Gastrocnemius medialis (tissue), 4 donors: ENCODE measurements around the gene AGTPBP1. TPM values are rescaled to one million over a fixed set of nuclear protein-coding genes. Genes with fewer than 3 reads are reported as not detected.
"Not testable (repeated sequence)": the region's sequence is repeated elsewhere in the genome, so short reads cannot be mapped to it uniquely, and the experiment has no call there.

Experiments
- ATAC-seq, 2 donors: fragments of 150-250 bp; one replicate each; pipeline ENCODE4 v1.9.1; 2016
- DNase-seq, 2 donors: peaks; one replicate each; pipeline ENCODE4 v3.0.0-alpha.2; 2019
- H3K27ac ChIP-seq, 4 donors: fragments of 200-600 bp; sonication (generic); 1 replicate in 1 of 4; 2 replicates in 3 of 4; pipeline ENCODE4 v1.5.1; 2016 to 2018; ENCODE audit warnings: mild to moderate bottlenecking in 2 of 4, moderate library complexity in 1 of 4
- H3K27me3 ChIP-seq, 3 donors: fragments of 200-600 bp; sonication (generic) in 2 of 3; 1 replicate in 1 of 3; 2 replicates in 2 of 3; pipeline versions ENCODE4 v1.5.1 to v1.6.0; 2016 to 2019; ENCODE audit warnings: mild to moderate bottlenecking in 1 of 3, moderate library complexity in 1 of 3
- H3K36me3 ChIP-seq, 2 donors: fragments of 200-600 bp; sonication (generic) in 1 of 2; one replicate each; pipeline ENCODE4 v1.5.1; 2017 to 2018
- H3K4me1 ChIP-seq, 2 donors: fragments of 200-600 bp; sonication (generic) in 1 of 2; one replicate each; pipeline ENCODE4 v1.5.1; 2016 to 2017; ENCODE audit warnings: mild to moderate bottlenecking in 2 of 2
- H3K4me3 ChIP-seq, 4 donors: fragments of 200-600 bp; sonication (generic) in 3 of 4; 1 replicate in 1 of 4; 2 replicates in 3 of 4; pipeline ENCODE4 v1.5.1; 2016 to 2019; ENCODE audit warnings: mild to moderate bottlenecking in 2 of 4
- H3K9me3 ChIP-seq, 3 donors: fragments of 200-600 bp; sonication (generic) in 2 of 3; 1 replicate in 1 of 3; 2 replicates in 2 of 3; pipeline ENCODE4 v1.5.1; 2016 to 2019
- CTCF ChIP-seq, 5 experiments: fragments of 450-650 bp in 3 of 5; fragments of 200-600 bp in 2 of 5; sonication (generic) in 2 of 5; IDR thresholded peaks in 4 of 5; conservative IDR thresholded peaks in 1 of 5; 1 replicate in 4 of 5; 2 replicates in 1 of 5; pipeline ENCODE4 v1.5.1; 2016 to 2019; ENCODE audit warnings: antibody characterized with exemption in 5 of 5, mild to moderate bottlenecking in 3 of 5, moderate library complexity in 3 of 5
- POLR2A ChIP-seq, 2 donors: fragments of 450-650 bp; IDR thresholded peaks; one replicate each; pipeline ENCODE4 v1.6.1; 2017; ENCODE audit warnings: antibody characterized with exemption in 2 of 2, mild to moderate bottlenecking in 2 of 2, moderate library complexity in 2 of 2
- in situ Hi-C, 4 donors: fragments of 200-750 bp; cut with MboI; loops; one replicate each; pipeline versions ENCODE4 v1.15.0 to v1.8.0; 2017; ENCODE audit warnings: low sequenced_read_pairs in 4 of 4
- intact Hi-C: fragments of 100-400 bp; cut with DNase I; formaldehyde crosslinking; loops from one replicate; pipeline ENCODE4 v1.15.1; 2023; ENCODE audit warnings: low total_unique reads
- total RNA-seq, 4 donors: library from RNA; depleted of rRNA; stranded (reverse); fragments of >200 nt; gene quantifications; one replicate each; pipeline versions ENCODE4 v1.1.0 to v1.2.3, GENCODE V29; 2016

Gene AGTPBP1
- total RNA-seq, 4 donors from 2014 or later = 24.4 to 39.7 (median 31.8) TPM

- no peak for TF ChIP-seq CTCF (IDR thresholded peaks at IDR 0.05 in 4 of 5, conservative IDR thresholded peaks at IDR 0.05 in 1 of 5)
- no peak for TF ChIP-seq POLR2A (IDR thresholded peaks at IDR 0.05)
- H3K9me3 ChIP-seq = no peaks in the 10 kb centered on the region
- H3K27me3 ChIP-seq = no peaks in the 10 kb centered on the region
- ATAC-seq (no peak), DNase-seq (no peak)
- intact Hi-C loops = no loop called here
- no peak overlapping the region for H3K4me3 ChIP-seq
- H3K36me3 ChIP-seq = no peaks in the 10 kb centered on the region
- in situ Hi-C loops = no loop called here
- H3K27ac ChIP-seq = no peak overlapping the region
- H3K4me1 ChIP-seq = peaks cover 0 to 7% of the 10 kb centered on the region in 2 donors
Observed at GRCh38 chr9:85726737-85727136, 15.0 kb downstream of the AGTPBP1 start.

DNA sequence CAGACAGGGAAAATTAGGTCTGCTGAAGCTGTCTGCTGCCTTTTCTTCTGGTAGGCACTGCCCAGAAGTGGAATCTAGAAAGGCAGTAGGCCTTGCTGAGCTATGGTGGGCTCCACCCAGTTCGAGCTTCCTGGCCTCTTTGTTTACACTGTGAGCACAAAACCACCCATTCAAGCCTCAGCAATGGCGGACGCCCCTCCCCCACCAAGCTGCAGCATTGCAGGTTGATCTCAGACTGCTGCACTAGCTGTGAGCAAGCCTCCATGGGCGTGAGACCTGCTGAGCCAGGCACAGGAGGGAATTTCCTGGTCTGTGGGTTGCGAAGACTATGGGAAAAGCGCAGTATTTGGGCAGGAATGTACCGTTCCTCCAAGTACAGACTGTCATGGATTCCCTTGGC is 18.5 kb downstream of the AGTPBP1 start:
- in situ Hi-C loops = no loop called here
- Histone ChIP-seq H3K4me3 (no peak overlapping the region), H3K27me3 (no peaks in the 10 kb centered on the region), H3K4me1 (peaks cover 0 to 4% of the 10 kb centered on the region in 2 donors), H3K9me3 (no peaks in the 10 kb centered on the region), H3K36me3 (no peaks in the 10 kb centered on the region), H3K27ac (no peak overlapping the region)
- ATAC-seq (no peak), DNase-seq (no peak)
- intact Hi-C loops = no loop called here
- TF ChIP-seq CTCF (IDR thresholded peaks at IDR 0.05 in 4 of 5, conservative IDR thresholded peaks at IDR 0.05 in 1 of 5) = no peak
- no peak for TF ChIP-seq POLR2A (IDR thresholded peaks at IDR 0.05)

DNA sequence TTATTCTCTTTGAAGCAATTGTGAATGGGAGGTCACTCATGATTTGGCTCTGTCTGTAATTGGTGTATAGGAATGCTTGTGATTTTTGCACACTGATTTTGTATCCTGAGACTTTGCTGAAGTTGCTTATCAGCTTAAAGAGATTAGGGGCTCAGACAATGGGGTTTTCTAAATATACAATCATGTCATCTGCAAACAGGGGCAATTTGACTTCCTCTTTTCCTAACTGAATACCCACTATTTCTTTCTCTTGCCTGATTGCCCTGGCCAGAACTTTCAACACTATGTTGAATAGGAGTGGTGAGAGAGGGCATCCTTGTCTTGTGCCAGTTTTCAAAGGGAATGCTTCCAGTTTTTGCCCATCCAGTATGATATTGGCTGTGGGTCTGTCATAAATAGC is 22.3 kb downstream of the AGTPBP1 start:
- intact Hi-C loops, H3K4me3 ChIP-seq, in situ Hi-C loops, DNase-seq, H3K27me3 ChIP-seq, H3K27ac ChIP-seq, H3K9me3 ChIP-seq, ATAC-seq, H3K36me3 ChIP-seq: not testable (repeated sequence)
- H3K4me1 ChIP-seq = peaks cover 11 to 15% of the 10 kb centered on the region in 2 donors

DNA sequence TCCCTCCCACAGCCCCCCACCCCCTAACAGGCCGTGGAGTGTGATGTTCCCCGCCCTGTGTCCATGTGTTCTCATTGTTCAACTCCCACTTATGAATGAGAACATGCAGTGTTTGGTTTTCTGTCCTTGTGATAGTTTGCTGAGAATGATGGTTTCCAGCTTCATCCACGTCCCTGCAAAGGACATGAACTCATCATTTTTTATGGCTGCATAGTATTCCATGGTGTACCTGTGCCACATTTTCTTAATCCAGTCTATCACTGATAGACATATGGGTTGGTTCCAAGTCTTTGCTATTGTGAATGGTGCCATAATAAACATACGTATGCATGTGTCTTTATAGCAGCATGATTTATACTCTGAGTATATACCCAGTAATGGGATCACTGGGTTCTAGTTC is 23.9 kb downstream of the AGTPBP1 start:
- in situ Hi-C loops, H3K9me3 ChIP-seq, ATAC-seq, H3K27ac ChIP-seq, H3K27me3 ChIP-seq, H3K36me3 ChIP-seq, H3K4me3 ChIP-seq, intact Hi-C loops, DNase-seq: not testable (repeated sequence)
- peaks cover 11 to 15% of the 10 kb centered on the region in 2 donors for H3K4me1 ChIP-seq

GRCh38 chr9:85717220-85717619 is 24.5 kb downstream of the AGTPBP1 start:
- in situ Hi-C loops (no loop called here), intact Hi-C loops (no loop called here)
- Histone ChIP-seq H3K9me3 (no peaks in the 10 kb centered on the region), H3K4me1 (peaks cover 11 to 15% of the 10 kb centered on the region in 2 donors), H3K36me3 (no peaks in the 10 kb centered on the region), H3K27ac (no peak overlapping the region), H3K27me3 (no peaks in the 10 kb centered on the region), H3K4me3 (no peak overlapping the region)
- no peak for ATAC-seq
- TF ChIP-seq POLR2A (IDR thresholded peaks at IDR 0.05) (no peak), CTCF (IDR thresholded peaks at IDR 0.05 in 4 of 5, conservative IDR thresholded peaks at IDR 0.05 in 1 of 5) (no peak)
- DNase-seq = no peak
